Inflammatory macrophage treated with lipopolysaccharide for 4 hours (primary cell): ENCODE data around the gene CHMP2A.

Source experiments
- DNase-seq: peaks from one replicate; pipeline ENCODE4 v3.0.0-alpha.2; 2020

Gene CHMP2A

DNA sequence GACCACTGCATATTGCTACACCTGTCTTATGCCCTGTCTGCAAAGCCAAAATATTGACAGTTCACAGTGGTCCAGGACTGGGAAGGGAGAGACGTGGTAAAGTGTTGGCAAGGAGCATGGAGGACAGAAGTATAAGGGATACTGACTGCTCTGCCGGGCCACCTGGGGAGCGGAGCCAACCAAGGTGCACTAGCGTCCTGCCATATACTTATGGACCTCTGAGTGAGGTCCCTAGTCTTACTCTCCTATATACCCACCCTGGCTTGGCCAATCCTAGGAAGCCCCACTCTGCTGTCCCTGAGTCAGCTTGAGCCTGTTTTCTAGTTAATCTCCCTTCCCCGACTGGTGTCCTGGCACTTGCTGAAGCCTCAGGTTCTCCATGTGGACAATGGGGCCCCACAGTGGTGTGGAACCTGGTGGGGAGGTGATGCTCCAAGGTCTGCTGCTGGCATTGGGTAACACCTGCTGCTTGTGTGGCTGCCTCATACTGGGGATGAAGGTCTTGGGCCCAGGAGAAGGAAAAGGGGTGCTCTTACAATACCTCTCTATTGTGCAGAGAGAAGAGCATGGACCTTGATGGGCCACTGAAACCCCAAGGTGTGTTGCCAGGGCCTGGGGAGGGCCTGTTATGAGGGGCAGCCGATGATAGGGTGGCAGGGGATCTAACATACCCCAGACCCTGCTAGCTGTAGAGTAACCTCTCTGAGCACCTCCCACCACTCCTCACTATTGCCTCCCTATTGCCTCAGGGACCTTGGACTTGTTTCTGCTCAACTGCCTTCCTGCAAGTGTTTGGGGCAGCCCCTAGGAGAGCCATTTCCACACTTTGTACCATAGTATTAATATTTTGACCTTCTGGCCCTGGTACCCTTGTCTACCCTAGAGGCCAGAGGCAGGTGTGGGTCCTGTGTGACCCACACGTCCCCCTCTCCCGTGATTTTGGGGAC lies 17.8 kb downstream of the CHMP2A start:
- DNase-seq = no peak

GRCh38 chr19:58535857-58536256 lies 19.0 kb downstream of the CHMP2A start:
- no peak for DNase-seq

GRCh38 chr19:58531034-58531840 lies 23.7 kb downstream of the CHMP2A start:
- DNase-seq = no peak

- DNase-seq = no peak
These were observed 25.5 kb downstream of the CHMP2A start for GRCh38 chr19:58529405-58529804.

DNA sequence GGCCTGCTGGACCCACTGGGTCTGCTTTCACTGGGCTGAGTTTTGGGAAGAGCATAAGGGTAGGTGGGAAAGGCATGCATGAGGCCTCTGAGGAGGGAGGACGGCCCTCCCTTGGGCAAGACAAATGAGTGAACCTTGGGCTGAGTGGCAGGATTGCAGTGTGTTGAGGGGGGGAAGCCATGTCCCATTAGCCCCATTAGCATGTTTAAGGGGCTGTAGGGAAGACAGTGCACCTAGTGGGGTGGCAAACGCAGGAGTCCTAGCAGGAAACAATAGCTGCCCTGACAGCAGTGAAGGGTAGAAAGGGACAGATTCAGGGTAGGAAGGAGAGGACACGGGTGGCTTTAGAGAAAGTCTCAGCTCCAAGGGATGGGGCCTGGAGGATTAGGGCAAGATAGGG lies 32.2 kb downstream of the CHMP2A start:
- DNase-seq = no peak

GRCh38 chr19:58521651-58522050 lies 33.3 kb downstream of the CHMP2A start:
- DNase-seq = peak; percentile 37

GRCh38 chr19:58520257-58520599 lies 34.7 kb downstream of the CHMP2A start:
- DNase-seq = no peak

GRCh38 chr19:58519355-58520256 lies 35.3 kb downstream of the CHMP2A start, which contains the start of gene ZBTB45:
Gene ZBTB45, minus strand, starts transcription at chr19:58519810. Its CDS starts 2,137 bp downstream, at chr19:58517673.
- peak; percentile 95 for DNase-seq

DNA sequence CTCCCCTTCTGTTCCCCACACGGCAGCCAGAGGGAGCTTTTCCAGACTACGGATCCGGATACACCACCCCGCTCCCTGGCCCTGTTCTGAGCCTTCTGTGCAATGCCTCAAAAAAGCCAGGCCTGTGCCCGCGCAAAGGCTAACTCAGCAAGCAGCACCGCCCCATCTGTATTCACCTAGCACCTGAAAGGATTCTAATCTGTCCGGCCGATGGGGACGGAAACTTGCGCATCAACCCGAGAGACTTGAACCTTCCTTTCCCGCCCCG lies 35.9 kb downstream of the CHMP2A start:
- DNase-seq = peak; percentile 61

- peak; percentile 61 for DNase-seq
These were observed 36.4 kb downstream of the CHMP2A start for GRCh38 chr19:58518256-58519086.

DNA sequence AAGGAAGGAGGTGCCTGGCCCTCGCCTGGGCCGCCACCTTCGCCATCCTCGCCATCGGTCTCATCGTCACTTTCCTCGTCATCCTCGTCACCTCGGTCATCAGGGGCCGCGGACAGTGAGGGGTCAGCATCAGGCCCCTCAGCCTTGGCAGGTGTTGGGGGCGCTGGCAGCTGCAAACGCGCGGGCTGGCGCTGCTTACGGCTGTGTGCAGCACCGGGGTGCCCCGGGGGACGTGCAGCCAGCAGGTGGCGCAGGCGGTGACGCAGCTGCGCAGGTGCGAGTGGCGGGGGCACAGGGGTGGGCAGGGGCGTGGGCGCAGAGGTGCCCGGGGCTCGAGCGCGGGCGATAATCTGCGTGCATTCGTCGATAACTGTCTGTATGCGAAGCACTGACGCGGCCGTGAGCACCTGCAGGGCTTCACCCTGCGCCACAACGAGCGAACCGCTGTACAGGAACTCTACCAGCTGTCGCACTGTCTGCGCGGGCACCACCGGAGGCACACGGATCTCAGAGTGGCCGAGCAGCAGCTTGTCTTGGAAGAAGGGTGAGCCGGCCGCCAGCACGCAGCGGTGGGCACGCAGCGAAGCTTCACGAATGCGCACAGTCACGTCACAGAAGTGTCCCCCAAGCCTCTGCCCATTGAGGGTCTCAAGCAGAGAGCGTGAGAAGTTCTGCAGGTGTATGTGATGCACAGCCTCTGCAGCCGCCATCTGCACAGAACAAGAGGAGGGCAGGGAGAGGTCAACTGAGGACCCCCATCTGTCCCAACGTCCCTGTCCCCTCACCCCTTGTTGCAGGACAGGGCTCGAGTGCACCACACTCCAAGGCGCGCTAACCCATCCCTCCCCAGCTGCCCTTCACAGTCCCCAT lies 37.7 kb downstream of the CHMP2A start:
- DNase-seq = no peak

- DNase-seq = no peak
These were observed 38.6 kb downstream of the CHMP2A start for GRCh38 chr19:58516246-58516836.

GRCh38 chr19:58515259-58515658 lies 39.6 kb downstream of the CHMP2A start:
- DNase-seq = no peak

GRCh38 chr19:58514564-58515022 lies 40.3 kb downstream of the CHMP2A start:
- DNase-seq = no peak

GRCh38 chr19:58513694-58514563 lies 41.0 kb downstream of the CHMP2A start:
- peak; percentile 95 for DNase-seq

GRCh38 chr19:58513213-58513693 lies 41.7 kb downstream of the CHMP2A start:
- DNase-seq = no peak

DNA sequence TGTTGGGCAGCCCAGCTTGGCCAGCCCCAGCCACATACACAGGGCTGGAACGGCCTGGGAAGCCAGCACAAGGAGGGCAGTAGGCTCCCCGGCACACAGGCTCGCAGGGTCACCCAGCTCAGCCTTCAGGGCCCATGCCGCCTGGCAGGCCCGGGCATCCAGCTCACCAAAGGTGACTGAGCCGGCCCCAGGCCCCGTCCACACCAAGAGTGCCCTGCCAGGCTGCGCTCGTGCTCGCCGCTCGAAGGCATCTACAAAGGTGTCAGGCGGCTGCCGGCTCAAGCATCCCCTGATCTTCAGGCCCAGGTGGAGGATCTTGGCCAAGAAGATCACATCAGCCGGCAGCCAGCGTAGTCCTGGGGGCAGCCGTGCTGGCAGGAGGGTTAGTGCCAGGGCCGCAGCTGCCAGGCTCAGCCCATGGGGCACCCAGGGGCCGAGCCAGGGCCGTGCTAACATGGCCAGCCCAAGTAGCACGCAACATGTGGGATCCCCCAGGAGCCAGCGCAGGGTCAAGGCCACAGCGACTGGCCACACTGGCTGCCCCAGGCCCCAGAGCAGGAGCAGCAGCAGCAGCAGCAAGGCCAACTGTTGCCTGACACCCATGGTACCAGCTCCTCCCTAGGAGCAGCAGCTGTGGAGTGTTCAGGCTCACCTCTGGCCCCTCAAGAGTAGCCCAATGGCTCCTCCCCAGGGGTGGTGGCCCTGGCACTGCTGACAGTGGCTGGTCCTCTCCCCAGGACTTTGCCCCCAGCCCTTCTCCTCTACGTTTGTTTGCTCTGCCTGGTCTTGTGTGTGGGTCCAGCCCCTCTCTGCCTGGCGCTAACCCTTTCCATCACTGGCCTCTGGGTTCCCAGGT lies 43.3 kb downstream of the CHMP2A start, which contains the start of gene SLC27A5:
SLC27A5 (minus strand) TSS at position 640 of the 856 bp plus-strand sequence; CDS start at position 603, 37 bp downstream.
- no peak for DNase-seq
